Fibroblast of lung (primary cell): ENCODE measurements around the gene LDLRAD3. TPM values are rescaled to one million over a fixed set of nuclear protein-coding genes. Genes with fewer than 3 reads are reported as not detected.

Source experiments
- DNase-seq, 2 donors: peaks; one replicate each; pipeline versions ENCODE4 v3.0.0 to v3.0.0-alpha.2; 2010; ENCODE audit warnings: low read depth in 2 of 2
- H2AFZ ChIP-seq: 2 replicates; pipeline ENCODE4 v1.5.1; 2012; ENCODE audit warnings: low read length, control low read depth, inconsistent platforms
- H3K27ac ChIP-seq: 2 replicates; pipeline ENCODE4 v1.5.1; 2011; ENCODE audit warnings: low read length, control low read depth; ENCODE audit not compliant: insufficient read depth
- H3K27me3 ChIP-seq: 2 replicates; pipeline ENCODE4 v1.5.1; 2011; ENCODE audit warnings: mild to moderate bottlenecking, low read length; ENCODE audit not compliant: control insufficient read depth, insufficient read depth
- H3K36me3 ChIP-seq: 2 replicates; pipeline ENCODE4 v1.5.1; 2011; ENCODE audit warnings: low read length; ENCODE audit not compliant: control insufficient read depth, insufficient read depth
- H3K4me1 ChIP-seq: 2 replicates; pipeline ENCODE4 v1.5.1; 2011; ENCODE audit warnings: low read length; ENCODE audit not compliant: control insufficient read depth, insufficient read depth; ENCODE audit errors: extremely low read depth
- H3K4me2 ChIP-seq: 2 replicates; pipeline ENCODE4 v1.5.1; 2011; ENCODE audit warnings: low read length, control low read depth; ENCODE audit not compliant: insufficient read depth; ENCODE audit errors: extremely low read depth
- H3K4me3 ChIP-seq, 4 experiments: fragments of 200-600 bp in 1 of 4; sonication (generic) in 1 of 4; replicated peaks in 1 of 4; 2 replicates each; pipeline ENCODE4 v1.5.1; 2011 to 2016; ENCODE audit warnings: low read length in 4 of 4, low read depth in 3 of 4, mild to moderate bottlenecking in 3 of 4, control low read depth in 2 of 4, inconsistent platforms in 1 of 4, mixed read lengths in 1 of 4; ENCODE audit not compliant: insufficient read depth in 1 of 4; ENCODE audit errors: control extremely low read depth in 1 of 4
- H3K79me2 ChIP-seq: 2 replicates; pipeline ENCODE4 v1.5.1; 2012; ENCODE audit warnings: mild to moderate bottlenecking, low read length, inconsistent platforms; ENCODE audit not compliant: control insufficient read depth, insufficient read depth
- H3K9ac ChIP-seq: 2 replicates; pipeline ENCODE4 v1.5.1; 2011; ENCODE audit warnings: mild to moderate bottlenecking, low read length, control low read depth; ENCODE audit not compliant: insufficient read depth
- H3K9me3 ChIP-seq: 2 replicates; pipeline ENCODE4 v1.5.1; 2012; ENCODE audit warnings: low read depth, low read length; ENCODE audit not compliant: control insufficient read depth, insufficient read depth
- H4K20me1 ChIP-seq: 2 replicates; pipeline ENCODE4 v1.5.1; 2011; ENCODE audit warnings: low read length; ENCODE audit not compliant: control insufficient read depth, insufficient read depth; ENCODE audit errors: extremely low read depth
- CTCF ChIP-seq, 2 donors: IDR thresholded peaks in 1 of 2; conservative IDR thresholded peaks in 1 of 2; 1 replicate in 1 of 2; 2 replicates in 1 of 2; pipeline ENCODE4 v1.5.1; 2011 to 2012; ENCODE audit warnings: low read length in 2 of 2, control low read depth in 1 of 2, inconsistent platforms in 1 of 2, low read depth in 1 of 2, mild to moderate bottlenecking in 1 of 2
- EZH2 ChIP-seq: IDR thresholded peaks from 2 replicates; pipeline ENCODE4 v1.5.1; 2012; ENCODE audit warnings: low read length, control low read depth, mild to moderate bottlenecking; ENCODE audit errors: missing control alignments
- polyA plus RNA-seq, 2 donors: library from polyadenylated mRNA; depleted of rRNA in 1 of 2; stranded (reverse) in 1 of 2; unstranded in 1 of 2; fragments of >200 nt; gene quantifications; 2 replicates each; pipeline ENCODE4 v1.2.1, GENCODE V29; 2011 to 2012; ENCODE audit warnings: missing spikeins in 1 of 2
- total RNA-seq: library from RNA; depleted of rRNA; stranded (reverse); fragments of >200 nt; gene quantifications from 2 replicates; pipeline ENCODE4 v1.2.1, GENCODE V29; 2014

The LDLRAD3 gene
- total and polyA plus RNA-seq, 2 donors (not counting 1 experiment from before 2014, with no cell fraction given) = 3.8 to 7.8 TPM

GRCh38 chr11:36237391-36237790 lies 293.5 kb downstream of the LDLRAD3 start:
- no peaks in the 10 kb centered on the region for H3K27me3 ChIP-seq
- H3K27ac ChIP-seq = no peak overlapping the region
- H3K4me3 ChIP-seq = no peak overlapping the region
- no peak overlapping the region for H3K4me2 ChIP-seq
- no peaks in the 10 kb centered on the region for H3K79me2 ChIP-seq
- TF ChIP-seq EZH2 (no peak), CTCF (conservative IDR thresholded peaks at IDR 0.05 in 1 of 2, IDR thresholded peaks at IDR 0.05 in 1 of 2; ENCODE audit: low read depth in 1 of 2, low read length in 2 of 2) (no peak)
- no peaks in the 10 kb centered on the region for H3K4me1 ChIP-seq
- DNase-seq = no peak
- no peak overlapping the region for H3K9ac ChIP-seq
- no peaks in the 10 kb centered on the region for H4K20me1 ChIP-seq
- no peak overlapping the region for H2AFZ ChIP-seq
- no peaks in the 10 kb centered on the region for H3K36me3 ChIP-seq
- no peaks in the 10 kb centered on the region for H3K9me3 ChIP-seq

- no peaks in the 10 kb centered on the region for H3K79me2 ChIP-seq
- H3K9ac ChIP-seq = no peak overlapping the region
- H3K4me1 ChIP-seq = no peaks in the 10 kb centered on the region
- DNase-seq = no peak
- no peaks in the 10 kb centered on the region for H3K36me3 ChIP-seq
- no peaks in the 10 kb centered on the region for H4K20me1 ChIP-seq
- H3K4me2 ChIP-seq = no peak overlapping the region
- TF ChIP-seq EZH2 (no peak), CTCF (conservative IDR thresholded peaks at IDR 0.05 in 1 of 2, IDR thresholded peaks at IDR 0.05 in 1 of 2; ENCODE audit: low read depth in 1 of 2, low read length in 2 of 2) (no peak)
- H3K9me3 ChIP-seq = no peaks in the 10 kb centered on the region
- no peaks in the 10 kb centered on the region for H3K27me3 ChIP-seq
- H2AFZ ChIP-seq = no peak overlapping the region
- no peak overlapping the region for H3K27ac ChIP-seq
- H3K4me3 ChIP-seq = no peak overlapping the region
Observed at GRCh38 chr11:36238036-36238631, 294.3 kb downstream of the LDLRAD3 start.

- Histone ChIP-seq H3K79me2 (no peaks in the 10 kb centered on the region), H2AFZ (no peak overlapping the region), H3K36me3 (no peaks in the 10 kb centered on the region), H3K9me3 (no peaks in the 10 kb centered on the region), H4K20me1 (no peaks in the 10 kb centered on the region), H3K9ac (no peak overlapping the region), H3K27ac (no peak overlapping the region), H3K4me3 (no peak overlapping the region), H3K4me2 (no peak overlapping the region), H3K4me1 (no peaks in the 10 kb centered on the region), H3K27me3 (no peaks in the 10 kb centered on the region)
- DNase-seq = peak in 1 of 2 donors; percentile 53
- TF ChIP-seq CTCF (conservative IDR thresholded peaks at IDR 0.05 in 1 of 2, IDR thresholded peaks at IDR 0.05 in 1 of 2; ENCODE audit: low read depth in 1 of 2, low read length in 2 of 2) = no peak
Observed at GRCh38 chr11:36238881-36239280, 295.0 kb downstream of the LDLRAD3 start.
